Activated CD8-positive, alpha-beta memory T cell treated with anti-CD3 and anti-CD28 coated beads, Interleukin-2, amount 50 U/mL, for 4 hours (primary cell): ENCODE results near the gene ISX.

Experiments
- DNase-seq: peaks from one replicate; pipeline ENCODE4 v3.0.0-alpha.2; 2020

The ISX gene

DNA sequence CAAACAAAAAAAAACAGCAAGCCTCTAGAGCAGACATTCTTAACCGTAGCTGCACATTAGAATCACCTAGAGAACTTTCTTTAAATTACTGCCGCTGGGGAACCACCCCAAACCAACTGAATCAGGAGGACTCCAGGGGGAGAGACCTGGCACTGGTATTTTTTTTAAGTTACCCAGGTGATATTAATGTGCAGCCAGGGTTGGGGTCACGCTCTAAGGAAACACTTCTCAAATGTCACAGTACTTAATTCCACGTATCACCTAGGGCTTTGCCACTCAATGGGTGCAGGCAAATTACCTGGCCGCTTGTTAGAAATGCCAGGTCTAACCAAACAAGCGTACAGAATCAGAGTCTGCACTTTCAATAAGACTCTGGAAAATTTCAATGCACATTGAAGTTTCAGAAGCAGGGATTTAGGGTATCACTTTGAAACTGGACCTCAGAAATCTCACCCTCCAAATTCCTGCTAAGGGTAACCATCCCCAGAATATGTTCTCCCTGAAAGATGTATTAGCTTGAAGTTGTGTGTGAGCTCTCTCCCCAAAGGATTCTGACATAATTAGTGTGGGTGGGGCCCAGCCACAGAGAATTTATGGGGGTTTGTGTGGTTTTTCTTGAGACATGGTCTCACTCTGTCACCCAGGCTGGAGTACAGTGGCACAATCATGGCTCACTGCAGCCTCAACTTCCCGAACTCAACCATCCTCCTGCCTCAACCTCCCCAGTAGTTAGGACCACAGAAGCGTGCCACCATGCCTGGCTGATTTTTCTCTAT is 12.7 kb upstream of the ISX start:
- DNase-seq: no peak

- no peak for DNase-seq
Observed at GRCh38 chr22:35054064-35054463, 11.9 kb upstream of the ISX start.

- no peak for DNase-seq
Observed at GRCh38 chr22:35056486-35056885, 9.5 kb upstream of the ISX start.

- no peak for DNase-seq
Observed at GRCh38 chr22:35057155-35057554, 8.8 kb upstream of the ISX start.

GRCh38 chr22:35059632-35060031 is 6.3 kb upstream of the ISX start:
- no peak for DNase-seq

- DNase-seq: no peak
Observed at GRCh38 chr22:35064664-35065063, 1.3 kb upstream of the ISX start.

DNA sequence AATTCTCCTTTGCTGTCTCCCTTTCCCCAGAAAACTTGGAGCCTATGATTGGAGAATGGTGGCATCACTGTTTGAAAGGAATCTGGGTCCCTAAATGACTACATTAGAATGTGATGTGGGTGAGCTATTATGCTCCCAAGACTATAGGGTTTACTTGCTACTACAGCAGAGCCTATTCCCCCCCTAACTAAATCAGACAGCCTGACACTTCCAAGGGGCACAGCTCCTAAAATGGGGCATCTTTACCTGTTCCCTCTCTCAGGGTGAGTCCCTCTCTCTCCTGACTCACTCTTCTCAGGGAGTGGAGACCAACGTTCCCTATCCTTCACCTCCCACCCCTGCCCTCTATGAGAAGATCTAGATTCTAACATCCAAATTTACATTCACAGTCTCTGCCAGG is 775 bp upstream of the ISX start:
- no peak for DNase-seq

DNA sequence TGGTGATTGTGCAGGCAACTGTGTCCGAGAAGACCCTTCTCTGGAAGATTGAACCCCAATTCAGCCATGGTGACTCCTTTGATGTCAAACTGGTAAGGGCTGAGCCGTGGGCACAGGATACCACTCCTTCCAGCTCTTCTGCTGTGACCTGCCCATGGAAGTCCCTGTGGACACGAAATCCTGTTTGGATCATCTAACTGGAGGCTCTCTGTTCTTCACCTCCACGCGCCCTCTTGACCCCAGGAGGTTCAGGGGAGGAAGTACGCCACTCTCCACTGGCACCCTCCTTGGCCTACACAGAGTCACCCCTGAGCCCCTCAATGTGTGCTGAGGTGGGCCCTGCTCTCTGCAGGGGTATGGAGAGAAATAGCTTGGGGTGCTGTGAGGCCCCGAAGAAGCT is 810 bp downstream of the ISX start:
- no peak for DNase-seq

DNA sequence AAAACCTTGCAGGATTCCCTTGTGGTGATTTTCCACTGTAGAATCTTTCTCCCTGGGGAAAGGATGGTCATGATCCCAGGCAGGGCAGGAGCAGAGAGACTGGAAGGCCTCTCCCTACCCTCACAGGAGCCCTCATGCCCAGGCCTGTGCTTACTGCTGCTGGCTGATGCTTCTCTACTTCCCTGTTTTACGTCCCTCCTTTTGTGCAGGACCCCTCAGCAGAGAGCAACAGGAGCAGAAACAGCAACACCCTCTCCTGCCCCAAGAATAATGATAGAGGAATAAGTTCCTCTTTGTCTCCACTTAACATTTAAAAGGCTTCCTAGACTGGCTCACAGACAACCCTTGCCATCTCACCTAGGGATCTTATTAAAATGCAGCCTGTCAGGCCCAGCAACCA is 3.6 kb downstream of the ISX start:
- DNase-seq: no peak

DNA sequence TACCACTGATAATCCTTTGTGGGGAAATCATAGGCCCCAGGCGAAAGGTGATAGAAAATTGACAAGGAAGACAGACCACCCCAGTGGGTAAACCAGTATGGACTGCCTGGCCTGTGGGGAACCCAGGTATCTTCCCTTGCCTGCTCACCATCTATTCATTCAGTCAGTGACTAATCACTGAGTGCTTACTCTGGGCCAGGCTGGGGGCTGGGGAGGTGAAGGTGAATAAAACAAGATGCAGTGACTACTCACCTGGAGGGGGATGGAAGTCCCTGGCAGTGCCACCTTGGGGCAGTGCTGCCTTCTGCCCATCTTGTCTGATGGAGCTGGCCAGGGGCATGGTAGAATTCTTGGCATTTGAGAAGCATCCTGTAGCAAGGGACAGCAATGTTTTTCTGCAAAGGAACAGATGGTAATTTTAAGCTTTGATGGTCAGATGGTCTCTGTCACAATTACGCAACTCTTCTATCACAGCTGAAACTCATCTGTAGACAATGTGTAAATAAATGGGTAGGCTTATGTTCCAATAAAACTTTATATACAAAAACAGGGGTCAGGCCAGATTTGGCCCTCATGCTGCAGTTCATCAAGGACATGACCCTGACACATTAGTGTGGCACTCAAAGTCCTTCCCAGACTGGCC is 4.6 kb downstream of the ISX start:
- DNase-seq: no peak

DNA sequence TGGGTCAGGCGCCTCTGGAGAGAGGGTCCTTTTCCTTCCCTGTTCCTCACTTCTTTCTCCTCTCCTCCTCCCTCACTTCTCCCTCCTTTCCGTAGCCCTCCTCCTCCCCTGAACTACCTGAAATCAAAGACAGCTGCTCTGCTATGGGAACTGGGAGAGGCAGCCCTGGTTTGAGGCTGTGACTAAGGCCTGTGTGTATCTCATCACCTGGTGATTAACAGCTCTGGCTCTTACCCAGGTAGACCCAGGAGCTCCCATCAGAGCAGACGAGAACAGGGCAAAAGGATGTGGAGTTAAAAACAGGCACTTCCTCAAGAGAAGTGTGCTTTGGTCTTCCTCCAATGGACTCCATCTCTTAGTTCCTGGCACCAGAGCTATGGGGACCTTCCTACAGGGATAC is 5.8 kb downstream of the ISX start:
- DNase-seq: no peak

DNA sequence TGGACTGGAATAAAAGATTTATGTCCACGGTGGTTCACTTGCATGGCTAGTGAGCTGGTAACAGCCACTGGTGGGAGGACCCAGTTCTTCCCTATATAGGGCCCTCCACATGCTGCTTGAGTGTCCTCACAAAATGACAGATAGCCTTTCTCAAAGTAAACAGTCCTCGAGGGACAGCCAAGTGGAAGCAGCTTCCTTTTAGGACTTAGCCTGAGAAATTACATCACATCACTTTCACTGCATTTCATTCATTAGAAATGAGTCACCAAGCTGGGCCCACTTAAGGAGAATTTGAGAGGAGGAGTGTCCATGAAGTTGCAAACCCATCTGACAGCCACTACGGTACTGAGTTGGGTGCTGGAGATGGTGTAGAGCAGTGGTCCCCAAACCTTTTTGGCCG is 7.0 kb downstream of the ISX start:
- DNase-seq: no peak

DNA sequence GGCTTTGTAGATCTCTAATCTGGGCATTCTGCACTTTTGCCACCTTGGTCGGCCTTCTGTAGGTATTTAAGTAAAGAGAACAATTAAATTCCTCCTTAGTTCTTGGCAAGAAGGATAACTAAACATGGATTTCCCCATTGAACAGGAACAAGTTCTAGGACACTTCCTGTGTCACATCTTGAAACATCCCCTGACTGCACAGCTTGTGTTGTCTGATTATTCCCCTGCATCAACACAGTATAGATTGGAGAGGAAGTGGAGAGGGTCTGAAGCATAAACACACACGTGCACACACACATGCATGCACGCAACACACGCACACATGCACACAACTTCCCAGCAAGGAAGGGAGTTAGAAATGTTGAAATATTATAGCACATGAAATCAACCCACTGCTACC is 8.6 kb downstream of the ISX start:
- no peak for DNase-seq

DNA sequence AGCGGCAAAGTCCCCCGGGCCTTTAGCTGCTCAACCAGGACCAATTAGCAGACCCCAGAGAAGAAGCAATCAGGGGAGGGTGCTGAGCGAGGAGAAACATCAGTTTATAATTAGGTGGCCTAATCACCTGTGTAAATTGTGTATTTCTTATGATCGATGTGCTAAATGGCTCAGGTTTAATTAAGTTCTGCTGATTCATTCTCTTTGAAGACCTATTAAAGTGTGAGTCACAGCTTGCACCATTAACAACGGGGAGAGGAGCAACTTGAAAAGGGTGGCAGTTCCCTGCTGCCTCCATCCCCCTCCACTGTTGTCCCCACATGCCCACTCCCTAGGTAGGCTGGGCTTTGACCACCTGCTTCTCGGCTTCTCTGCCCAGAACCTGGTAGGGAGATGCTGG is 10.7 kb downstream of the ISX start:
- no peak for DNase-seq

DNA sequence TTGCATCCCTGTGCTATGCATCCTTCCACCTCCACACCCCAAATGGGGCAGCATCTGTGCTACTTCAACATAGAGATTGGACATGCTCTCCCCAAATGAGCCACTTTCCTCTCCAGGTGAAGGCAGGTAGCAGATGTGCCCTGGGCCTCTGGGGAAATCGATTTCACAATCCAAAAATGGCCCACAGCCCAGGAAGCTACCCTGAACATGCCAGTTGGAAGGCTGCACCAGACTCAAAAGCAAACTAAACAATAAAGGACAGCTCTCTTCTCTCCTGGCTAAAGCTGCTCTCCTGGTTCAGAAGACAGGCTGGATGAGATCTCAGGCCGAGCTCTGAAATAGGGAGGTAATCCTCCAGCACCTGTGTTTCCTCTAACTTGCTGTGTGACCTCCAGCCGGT is 19.7 kb downstream of the ISX start:
- DNase-seq: no peak

DNA sequence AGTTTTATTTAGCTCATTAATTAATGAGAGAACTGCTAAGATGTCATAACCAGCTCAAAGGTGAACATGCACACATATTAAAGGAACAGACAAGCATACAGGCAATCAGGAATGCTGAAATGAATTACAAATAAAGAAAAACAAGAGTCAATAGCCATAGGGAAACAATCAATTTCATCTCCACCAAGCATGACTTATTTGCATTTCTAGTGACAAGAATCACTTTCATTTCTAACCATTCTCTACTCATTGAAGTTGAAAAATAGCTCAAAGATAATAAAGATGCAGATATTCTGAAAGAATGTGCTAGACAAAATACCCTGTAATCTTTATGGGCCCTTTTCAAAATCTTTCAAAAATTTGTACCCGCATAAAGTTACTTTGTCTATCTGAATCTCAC is 23.2 kb downstream of the ISX start:
- DNase-seq: no peak

DNA sequence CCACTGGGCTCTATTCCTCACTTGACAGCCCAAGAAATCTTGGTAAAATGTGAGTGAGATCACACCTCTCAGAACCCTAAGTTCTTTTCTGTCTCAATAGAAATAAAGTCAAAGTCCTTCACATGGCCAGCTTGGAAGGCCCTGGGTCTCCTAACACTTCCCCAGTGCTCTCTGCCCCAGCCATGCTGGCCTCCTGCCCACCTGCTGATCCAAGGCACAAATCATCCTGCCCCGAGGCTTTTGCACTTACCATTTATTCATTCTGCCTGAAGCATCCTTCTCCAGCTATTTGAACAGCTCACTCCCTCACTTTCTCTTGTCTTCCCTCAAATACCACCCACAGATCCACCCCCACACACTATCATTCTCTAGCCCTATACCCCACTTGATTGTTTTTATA is 26.4 kb downstream of the ISX start:
- DNase-seq: no peak

- no peak for DNase-seq
Observed at GRCh38 chr22:35098921-35099320, 33.0 kb downstream of the ISX start.

- no peak for DNase-seq
Observed at GRCh38 chr22:35099883-35100282, 33.9 kb downstream of the ISX start.

- no peak for DNase-seq
Observed at GRCh38 chr22:35102663-35103062, 36.7 kb downstream of the ISX start.

DNA sequence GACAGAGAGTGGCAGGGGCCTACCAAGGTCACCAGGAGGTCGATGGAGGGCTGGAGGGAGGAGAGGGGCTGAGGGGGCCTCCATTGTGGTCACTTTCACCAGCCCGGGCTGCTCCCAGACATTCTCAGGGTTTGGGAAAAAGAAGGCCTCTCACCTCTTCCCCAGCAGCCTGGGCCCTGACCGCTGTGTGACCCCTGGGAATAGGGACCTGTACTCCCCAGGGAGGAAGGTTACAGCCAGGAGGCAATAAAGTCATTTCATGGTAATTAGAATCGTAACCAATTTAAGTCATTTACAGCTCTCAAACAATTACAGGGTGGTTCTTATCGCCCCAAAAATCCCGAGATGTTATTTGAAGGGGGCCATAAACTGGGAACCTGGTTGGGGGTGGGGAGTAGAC is 37.8 kb downstream of the ISX start:
- no peak for DNase-seq

DNA sequence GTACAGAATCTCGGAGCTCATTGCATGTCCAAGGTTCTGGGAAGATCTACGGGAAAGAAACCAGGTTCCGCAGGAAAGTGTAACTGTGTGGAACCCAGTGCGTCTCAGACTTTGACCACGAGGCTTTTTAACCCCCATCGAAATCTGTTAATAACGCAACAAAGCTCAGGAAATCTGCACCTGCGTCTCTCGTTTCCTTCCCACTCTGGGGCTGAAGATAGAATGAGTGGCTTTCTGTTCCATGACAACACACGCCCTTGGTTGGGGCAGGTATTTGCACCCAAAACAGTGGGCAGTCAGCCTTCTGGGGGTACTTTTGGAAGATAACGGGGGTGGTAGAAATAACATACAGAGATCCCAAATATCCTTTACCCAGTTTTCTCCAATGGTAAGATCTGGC is 38.5 kb downstream of the ISX start:
- DNase-seq: no peak

DNA sequence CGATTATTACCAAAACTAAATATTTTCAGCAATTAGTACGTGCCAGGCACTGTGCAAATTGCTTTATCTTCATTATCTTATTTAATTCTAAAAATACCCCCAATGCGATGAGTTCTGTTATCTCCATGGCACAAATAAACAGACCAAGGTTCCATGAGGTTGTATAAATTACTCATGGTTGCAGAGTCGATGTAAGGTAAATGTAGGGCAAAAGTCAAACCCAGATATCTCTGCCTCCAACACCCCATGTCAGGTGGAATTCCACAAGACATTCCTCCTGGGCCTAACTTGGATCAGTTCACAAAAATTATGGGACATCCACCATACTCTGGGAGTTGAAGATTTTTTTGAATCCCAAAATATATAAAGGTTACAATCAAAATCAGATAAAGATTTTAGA is 43.7 kb downstream of the ISX start:
- DNase-seq: no peak

- no peak for DNase-seq
Observed at GRCh38 chr22:35111244-35111643, 45.3 kb downstream of the ISX start.

- DNase-seq: no peak
Observed at GRCh38 chr22:35113341-35113740, 47.4 kb downstream of the ISX start.
